PFSK-1 (cell line): ENCODE measurements around the gene NDUFS6.

Source experiments
- POLR2AphosphoS5 ChIP-seq: IDR thresholded peaks from 2 replicates; pipeline ENCODE4 v1.6.1; 2012; ENCODE audit warnings: low read depth, mild to moderate bottlenecking, control low read depth, low read length, moderate library complexity
- SIN3A ChIP-seq: IDR thresholded peaks from 2 replicates; pipeline ENCODE4 v1.6.1; 2012; ENCODE audit warnings: mild to moderate bottlenecking, low read length, moderate library complexity, borderline replicate concordance; ENCODE audit not compliant: insufficient read depth
- TF ChIP-seq, protein P1 (sequence below), 2 experiments: IDR thresholded peaks; 2 replicates each; pipeline versions ENCODE4 v1.6.1 to v1.8.0; 2011 to 2012; ENCODE audit warnings: low read depth in 2 of 2, low read length in 2 of 2, control low read depth in 1 of 2, inconsistent platforms in 1 of 2, mild to moderate bottlenecking in 1 of 2, moderate library complexity in 1 of 2; ENCODE audit not compliant: insufficient read depth in 1 of 2

DNA sequence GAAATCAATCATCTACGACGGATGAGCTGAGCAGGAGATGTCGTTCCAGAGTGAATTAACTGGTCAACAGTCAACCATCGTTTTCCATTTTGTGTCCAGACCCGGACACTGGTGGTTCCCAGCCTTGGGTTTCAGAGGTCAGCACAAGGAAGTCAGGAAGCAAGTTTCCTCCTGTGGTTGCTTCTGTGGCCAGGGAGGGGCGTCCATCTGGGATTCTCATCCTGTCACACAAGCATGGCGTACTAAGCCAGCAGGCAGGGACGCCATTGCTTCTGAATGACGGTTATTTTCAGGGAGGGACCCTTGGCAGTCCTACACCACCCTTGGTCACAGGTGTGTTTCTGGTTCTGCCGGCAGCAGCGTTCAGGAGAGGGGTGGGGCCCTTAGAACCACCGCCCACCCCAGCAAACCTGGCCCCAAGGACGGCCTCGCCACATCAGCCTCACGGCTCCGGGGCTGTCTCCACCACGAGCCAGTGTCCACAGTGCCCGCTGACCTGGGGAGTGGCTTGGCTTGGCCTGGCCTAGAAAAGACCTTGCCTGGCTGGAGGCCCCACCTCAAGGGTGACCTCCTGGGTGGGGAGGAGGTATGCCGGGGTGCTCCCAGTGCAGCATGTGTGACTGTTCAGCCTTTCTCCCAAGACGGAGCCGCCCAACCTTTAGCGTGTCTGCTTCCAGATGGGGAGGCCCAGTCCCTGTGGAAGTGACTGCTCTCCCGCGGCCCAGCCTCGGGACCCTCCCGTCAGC lies 25.2 kb downstream of the NDUFS6 start:
- no peak for TF ChIP-seq POLR2AphosphoS5
- TF ChIP-seq, protein P1, sequence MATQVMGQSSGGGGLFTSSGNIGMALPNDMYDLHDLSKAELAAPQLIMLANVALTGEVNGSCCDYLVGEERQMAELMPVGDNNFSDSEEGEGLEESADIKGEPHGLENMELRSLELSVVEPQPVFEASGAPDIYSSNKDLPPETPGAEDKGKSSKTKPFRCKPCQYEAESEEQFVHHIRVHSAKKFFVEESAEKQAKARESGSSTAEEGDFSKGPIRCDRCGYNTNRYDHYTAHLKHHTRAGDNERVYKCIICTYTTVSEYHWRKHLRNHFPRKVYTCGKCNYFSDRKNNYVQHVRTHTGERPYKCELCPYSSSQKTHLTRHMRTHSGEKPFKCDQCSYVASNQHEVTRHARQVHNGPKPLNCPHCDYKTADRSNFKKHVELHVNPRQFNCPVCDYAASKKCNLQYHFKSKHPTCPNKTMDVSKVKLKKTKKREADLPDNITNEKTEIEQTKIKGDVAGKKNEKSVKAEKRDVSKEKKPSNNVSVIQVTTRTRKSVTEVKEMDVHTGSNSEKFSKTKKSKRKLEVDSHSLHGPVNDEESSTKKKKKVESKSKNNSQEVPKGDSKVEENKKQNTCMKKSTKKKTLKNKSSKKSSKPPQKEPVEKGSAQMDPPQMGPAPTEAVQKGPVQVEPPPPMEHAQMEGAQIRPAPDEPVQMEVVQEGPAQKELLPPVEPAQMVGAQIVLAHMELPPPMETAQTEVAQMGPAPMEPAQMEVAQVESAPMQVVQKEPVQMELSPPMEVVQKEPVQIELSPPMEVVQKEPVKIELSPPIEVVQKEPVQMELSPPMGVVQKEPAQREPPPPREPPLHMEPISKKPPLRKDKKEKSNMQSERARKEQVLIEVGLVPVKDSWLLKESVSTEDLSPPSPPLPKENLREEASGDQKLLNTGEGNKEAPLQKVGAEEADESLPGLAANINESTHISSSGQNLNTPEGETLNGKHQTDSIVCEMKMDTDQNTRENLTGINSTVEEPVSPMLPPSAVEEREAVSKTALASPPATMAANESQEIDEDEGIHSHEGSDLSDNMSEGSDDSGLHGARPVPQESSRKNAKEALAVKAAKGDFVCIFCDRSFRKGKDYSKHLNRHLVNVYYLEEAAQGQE (IDR thresholded peaks at IDR 0.05; ENCODE audit: insufficient read depth in 1 of 2, low read depth in 2 of 2, low read length in 2 of 2), result no peak
- no peak for TF ChIP-seq SIN3A
